GM12873 (cell line): ENCODE measurements around the gene NCF4.

Experiments
- TF ChIP-seq, protein P1 (sequence below): IDR thresholded peaks from 2 replicates; pipeline ENCODE4 v1.5.1; 2012; ENCODE audit warnings: low read depth, mild to moderate bottlenecking, moderate library complexity, low read length, control low read depth; ENCODE audit not compliant: insufficient read depth; ENCODE audit errors: missing control alignments

The NCF4 gene

DNA sequence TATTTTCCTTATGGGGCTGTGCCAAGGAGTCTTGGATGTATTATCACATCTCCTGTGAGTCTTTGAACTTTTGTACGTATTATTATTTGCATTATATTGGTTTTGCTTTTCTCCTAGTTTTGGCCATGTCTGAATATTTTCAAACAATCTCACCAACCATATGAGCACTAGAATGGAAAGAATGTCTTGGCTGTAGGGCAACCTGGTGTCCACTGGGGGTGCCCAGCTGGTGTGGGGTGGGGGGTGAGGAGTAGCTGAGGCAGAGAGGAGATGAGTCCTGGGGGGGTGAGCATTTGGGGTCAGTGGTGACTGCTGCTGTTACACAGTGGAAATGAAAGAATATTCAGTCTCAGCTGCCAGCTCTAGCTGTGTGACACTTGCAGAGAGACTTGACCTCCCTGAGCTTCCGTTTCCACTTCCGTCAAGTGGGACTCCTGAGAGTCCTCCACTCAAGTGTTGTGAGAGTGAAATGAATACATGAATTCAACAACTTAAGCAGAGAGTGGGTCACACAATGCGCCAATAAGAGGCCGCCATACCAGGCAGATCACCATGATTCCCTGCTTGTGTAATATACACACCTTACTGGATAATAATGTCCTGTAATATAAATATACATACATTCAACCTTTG, 31.3 kb upstream of the NCF4 start:
- TF ChIP-seq, protein P1, sequence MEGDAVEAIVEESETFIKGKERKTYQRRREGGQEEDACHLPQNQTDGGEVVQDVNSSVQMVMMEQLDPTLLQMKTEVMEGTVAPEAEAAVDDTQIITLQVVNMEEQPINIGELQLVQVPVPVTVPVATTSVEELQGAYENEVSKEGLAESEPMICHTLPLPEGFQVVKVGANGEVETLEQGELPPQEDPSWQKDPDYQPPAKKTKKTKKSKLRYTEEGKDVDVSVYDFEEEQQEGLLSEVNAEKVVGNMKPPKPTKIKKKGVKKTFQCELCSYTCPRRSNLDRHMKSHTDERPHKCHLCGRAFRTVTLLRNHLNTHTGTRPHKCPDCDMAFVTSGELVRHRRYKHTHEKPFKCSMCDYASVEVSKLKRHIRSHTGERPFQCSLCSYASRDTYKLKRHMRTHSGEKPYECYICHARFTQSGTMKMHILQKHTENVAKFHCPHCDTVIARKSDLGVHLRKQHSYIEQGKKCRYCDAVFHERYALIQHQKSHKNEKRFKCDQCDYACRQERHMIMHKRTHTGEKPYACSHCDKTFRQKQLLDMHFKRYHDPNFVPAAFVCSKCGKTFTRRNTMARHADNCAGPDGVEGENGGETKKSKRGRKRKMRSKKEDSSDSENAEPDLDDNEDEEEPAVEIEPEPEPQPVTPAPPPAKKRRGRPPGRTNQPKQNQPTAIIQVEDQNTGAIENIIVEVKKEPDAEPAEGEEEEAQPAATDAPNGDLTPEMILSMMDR, result no peak

GRCh38 chr22:36830601-36831000, 30.2 kb upstream of the NCF4 start:
- TF ChIP-seq, protein P1, result no peak

GRCh38 chr22:36831206-36831605, 29.6 kb upstream of the NCF4 start:
- TF ChIP-seq, protein P1, result no peak

- TF ChIP-seq, protein P1, result no peak
Measured at GRCh38 chr22:36831717-36832116, 29.1 kb upstream of the NCF4 start.

DNA sequence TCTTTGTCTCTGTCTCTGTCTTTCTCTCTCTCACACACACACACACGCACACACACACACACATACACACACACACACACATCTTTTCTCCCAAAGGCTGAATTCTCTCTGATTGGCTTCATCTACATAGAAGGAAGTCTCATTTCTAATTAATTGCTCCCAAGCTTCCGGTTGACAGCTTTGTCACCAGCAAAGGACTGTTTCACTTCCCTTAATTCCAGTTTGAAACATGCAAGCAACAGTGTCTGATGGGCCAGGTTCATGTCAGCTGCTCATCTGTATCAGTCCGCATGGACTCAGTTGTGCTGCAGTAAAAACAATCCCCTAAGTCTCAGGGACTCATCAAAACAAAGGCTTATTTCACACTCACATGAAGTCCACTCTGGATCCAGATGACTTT, 27.7 kb upstream of the NCF4 start:
- TF ChIP-seq, protein P1, result no peak

DNA sequence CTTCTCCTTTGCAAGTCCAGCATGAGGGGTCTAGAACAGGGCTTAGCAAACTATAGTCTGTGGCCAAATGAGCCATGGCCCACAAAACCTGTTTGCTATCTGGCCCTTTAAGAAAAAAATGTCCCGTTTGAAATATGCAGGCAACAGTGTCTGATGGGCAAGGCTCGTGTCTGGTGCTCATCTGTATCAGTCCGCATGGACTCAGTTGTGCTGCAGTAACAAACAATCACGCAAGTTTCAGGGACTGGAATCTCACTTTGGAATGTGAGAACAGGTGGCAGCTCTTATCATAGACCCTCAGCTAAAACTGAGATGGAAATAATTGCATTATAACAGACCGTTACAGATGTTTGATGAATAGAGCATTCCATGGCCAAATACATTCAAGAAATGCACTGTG, 24.9 kb upstream of the NCF4 start:
- TF ChIP-seq, protein P1, result no peak

DNA sequence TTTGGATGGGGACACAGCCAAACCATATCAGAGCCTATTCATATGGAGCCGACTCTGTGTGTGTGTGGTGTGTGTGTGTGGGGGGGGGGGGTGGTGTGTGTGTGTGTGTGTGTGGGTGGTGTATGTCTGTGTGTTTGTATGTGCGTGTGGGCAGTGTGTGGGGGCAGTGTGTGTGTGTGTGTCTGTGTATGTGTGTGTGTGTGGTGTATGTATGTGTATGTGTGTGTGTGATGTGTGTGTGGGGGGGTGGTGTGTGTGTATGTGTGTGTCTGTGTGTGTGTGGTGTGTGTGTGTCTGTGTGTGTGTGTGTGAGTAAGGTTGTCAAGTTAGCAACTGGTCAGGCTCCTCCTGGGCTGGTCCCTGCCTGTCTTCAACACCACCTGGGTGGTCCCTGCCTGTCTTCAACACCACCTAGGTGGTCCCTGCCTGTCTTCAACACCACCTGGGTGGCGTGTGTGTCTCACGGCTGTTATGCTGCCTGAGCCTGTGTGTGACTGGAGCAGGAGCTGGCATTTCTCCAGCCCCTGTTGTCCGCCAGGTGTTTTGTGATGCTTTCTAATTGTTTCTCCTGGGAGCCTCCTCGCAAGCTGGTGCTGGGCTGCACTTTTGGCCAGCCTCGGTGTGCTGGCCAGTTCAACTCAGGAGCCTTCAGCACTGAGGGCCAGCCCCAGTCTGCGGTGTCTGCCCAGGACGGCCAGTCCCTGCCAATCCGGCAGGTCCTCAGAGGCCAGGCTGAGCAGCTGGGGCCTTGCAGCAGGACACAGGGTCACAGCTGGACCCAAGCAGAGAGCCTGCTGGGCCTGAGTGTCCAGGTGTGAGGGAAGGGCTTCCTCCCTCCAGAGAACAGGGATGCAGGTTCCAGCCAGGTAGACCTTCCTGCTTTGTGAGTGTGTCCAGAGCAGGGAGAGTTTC, 22.4 kb upstream of the NCF4 start:
- TF ChIP-seq, protein P1, result no peak
